Central memory CD8-positive, alpha-beta T cell (primary cell): Measurements from ENCODE around the gene GFAP.

Source experiments
- ATAC-seq: fragments of 150-1000 bp; cut with Tn5 transposase; replicated peaks from 2 replicates; pipeline ENCODE4 v1.10.0; 2022; ENCODE audit warnings: mild to moderate bottlenecking, moderate FRiP score, moderate number of reproducible peaks; ENCODE audit not compliant: poor library complexity, severe bottlenecking; ENCODE audit errors: extremely low read depth
- DNase-seq, 2 donors: peaks; one replicate each; pipeline ENCODE4 v3.0.0; 2021; ENCODE audit warnings: low spot score in 2 of 2
- H3K27ac Mint-ChIP-seq: one replicate; pipeline ENCODE4 v1.8.0; 2022; ENCODE audit warnings: low read depth, mild to moderate bottlenecking, moderate library complexity, mixed read lengths
- H3K27me3 Mint-ChIP-seq: one replicate; pipeline ENCODE4 v1.8.0; 2022; ENCODE audit warnings: mixed read lengths
- H3K36me3 Mint-ChIP-seq: one replicate; pipeline ENCODE4 v1.8.0; 2022; ENCODE audit warnings: mild to moderate bottlenecking, moderate library complexity, mixed read lengths; ENCODE audit not compliant: insufficient read depth
- H3K4me1 Mint-ChIP-seq: one replicate; pipeline ENCODE4 v1.8.0; 2022; ENCODE audit warnings: mixed read lengths
- H3K4me3 Mint-ChIP-seq: one replicate; pipeline ENCODE4 v1.8.0; 2022; ENCODE audit warnings: mild to moderate bottlenecking, moderate library complexity, mixed read lengths
- H3K9me3 Mint-ChIP-seq: one replicate; pipeline ENCODE4 v1.8.0; 2022; ENCODE audit warnings: mixed read lengths

GFAP gene

GRCh38 chr17:44927696-44928095 lies 12.4 kb upstream of the GFAP start:
- no peak overlapping the region for H3K27ac Mint-ChIP-seq
- H3K4me1 Mint-ChIP-seq: no peaks in the 10 kb centered on the region
- H3K9me3 Mint-ChIP-seq: no peaks in the 10 kb centered on the region
- H3K27me3 Mint-ChIP-seq: peaks cover 5% of the 10 kb centered on the region
- DNase-seq: no peak
- no peak for ATAC-seq
- H3K4me3 Mint-ChIP-seq: no peak overlapping the region
- peaks cover 2% of the 10 kb centered on the region for H3K36me3 Mint-ChIP-seq

GRCh38 chr17:44926821-44927525 lies 11.7 kb upstream of the GFAP start:
- DNase-seq (no peak), ATAC-seq (no peak)
- H3K4me3 Mint-ChIP-seq: no peak overlapping the region
- peaks cover 2% of the 10 kb centered on the region for H3K36me3 Mint-ChIP-seq
- no peaks in the 10 kb centered on the region for H3K4me1 Mint-ChIP-seq
- peaks cover 12% of the 10 kb centered on the region for H3K27me3 Mint-ChIP-seq
- H3K27ac Mint-ChIP-seq: no peak overlapping the region
- H3K9me3 Mint-ChIP-seq: no peaks in the 10 kb centered on the region

GRCh38 chr17:44925731-44926697 lies 10.7 kb upstream of the GFAP start:
- Mint-ChIP-seq H3K27ac (no peak overlapping the region), H3K27me3 (peaks cover 22% of the 10 kb centered on the region)

GRCh38 chr17:44924107-44924544 lies 8.8 kb upstream of the GFAP start:
- H3K36me3 Mint-ChIP-seq: peaks cover 2% of the 10 kb centered on the region
- no peak overlapping the region for H3K4me3 Mint-ChIP-seq
- H3K27me3 Mint-ChIP-seq: peaks cover 29% of the 10 kb centered on the region
- no peaks in the 10 kb centered on the region for H3K4me1 Mint-ChIP-seq
- no peak overlapping the region for H3K27ac Mint-ChIP-seq
- no peaks in the 10 kb centered on the region for H3K9me3 Mint-ChIP-seq
- DNase-seq (no peak), ATAC-seq (no peak)

More at GRCh38 chr17:44925731-44926697, 10.7 kb upstream of the GFAP start:
- H3K4me3 Mint-ChIP-seq: no peak overlapping the region
- no peaks in the 10 kb centered on the region for H3K9me3 Mint-ChIP-seq
- H3K4me1 Mint-ChIP-seq: no peaks in the 10 kb centered on the region
- peaks cover 2% of the 10 kb centered on the region for H3K36me3 Mint-ChIP-seq
- DNase-seq (no peak), ATAC-seq (no peak)

GRCh38 chr17:44922746-44923470 lies 7.6 kb upstream of the GFAP start:
- Mint-ChIP-seq H3K36me3 (peaks cover 2% of the 10 kb centered on the region), H3K27me3 (peaks cover 29% of the 10 kb centered on the region), H3K9me3 (no peaks in the 10 kb centered on the region), H3K27ac (no peak overlapping the region), H3K4me3 (no peak overlapping the region), H3K4me1 (no peaks in the 10 kb centered on the region)
- ATAC-seq: no peak
- no peak for DNase-seq

GRCh38 chr17:44922136-44922535 lies 6.8 kb upstream of the GFAP start:
- peaks cover 29% of the 10 kb centered on the region for H3K27me3 Mint-ChIP-seq
- peaks cover 2% of the 10 kb centered on the region for H3K36me3 Mint-ChIP-seq
- ATAC-seq (no peak), DNase-seq (no peak)
- no peak overlapping the region for H3K4me3 Mint-ChIP-seq
- no peaks in the 10 kb centered on the region for H3K4me1 Mint-ChIP-seq
- no peak overlapping the region for H3K27ac Mint-ChIP-seq
- no peaks in the 10 kb centered on the region for H3K9me3 Mint-ChIP-seq

GRCh38 chr17:44921122-44921882 lies 6.0 kb upstream of the GFAP start:
- Mint-ChIP-seq H3K4me1 (no peaks in the 10 kb centered on the region), H3K36me3 (peaks cover 2% of the 10 kb centered on the region), H3K4me3 (no peak overlapping the region), H3K27ac (peak overlapping the region; percentile 27), H3K9me3 (no peaks in the 10 kb centered on the region), H3K27me3 (peaks cover 29% of the 10 kb centered on the region)
- ATAC-seq (no peak), DNase-seq (no peak)

- Mint-ChIP-seq H3K4me1 (no peaks in the 10 kb centered on the region), H3K27ac (no peak overlapping the region), H3K9me3 (no peaks in the 10 kb centered on the region), H3K4me3 (no peak overlapping the region), H3K36me3 (no peaks in the 10 kb centered on the region), H3K27me3 (peaks cover 29% of the 10 kb centered on the region)
- DNase-seq (no peak), ATAC-seq (no peak)
These were observed 5.3 kb upstream of the GFAP start for GRCh38 chr17:44920565-44920940.

GRCh38 chr17:44919885-44920564 lies 4.7 kb upstream of the GFAP start:
- ATAC-seq (no peak), DNase-seq (no peak)
- H3K4me1 Mint-ChIP-seq: no peaks in the 10 kb centered on the region
- no peaks in the 10 kb centered on the region for H3K9me3 Mint-ChIP-seq
- peaks cover 29% of the 10 kb centered on the region for H3K27me3 Mint-ChIP-seq
- H3K27ac Mint-ChIP-seq: no peak overlapping the region
- H3K36me3 Mint-ChIP-seq: no peaks in the 10 kb centered on the region
- no peak overlapping the region for H3K4me3 Mint-ChIP-seq

GRCh38 chr17:44919411-44919810 lies 4.1 kb upstream of the GFAP start:
- DNase-seq: no peak
- Mint-ChIP-seq H3K27ac (no peak overlapping the region), H3K36me3 (no peaks in the 10 kb centered on the region), H3K9me3 (no peaks in the 10 kb centered on the region), H3K4me1 (no peaks in the 10 kb centered on the region), H3K27me3 (peaks cover 35% of the 10 kb centered on the region), H3K4me3 (no peak overlapping the region)
- no peak for ATAC-seq

GRCh38 chr17:44918006-44918405 lies 2.7 kb upstream of the GFAP start:
- Mint-ChIP-seq H3K4me3 (no peak overlapping the region), H3K27ac (no peak overlapping the region), H3K9me3 (no peaks in the 10 kb centered on the region), H3K36me3 (no peaks in the 10 kb centered on the region), H3K27me3 (peaks cover 46% of the 10 kb centered on the region), H3K4me1 (no peaks in the 10 kb centered on the region)
- no peak for DNase-seq
- no peak for ATAC-seq
